NOMO-1 treated with DMSO at 0.1 percent for 48 hours (cell line): Measurements from ENCODE around the gene MAP7D1.

ENCODE experiments used
- DNase-seq: peaks from one replicate; lab custom pipeline; 2025; ENCODE audit not compliant: unreplicated experiment; lab: John Stamatoyannopoulos, UW

MAP7D1 gene

GRCh38 chr1:36126797-36127500 lies 29.0 kb upstream of the MAP7D1 start:
- DNase-seq, result no peak

- peak; percentile 41 for DNase-seq
Measured at GRCh38 chr1:36128126-36128904, 27.6 kb upstream of the MAP7D1 start.

- DNase-seq, result no peak
Measured at GRCh38 chr1:36128905-36129206, 27.1 kb upstream of the MAP7D1 start.

- no peak for DNase-seq
Measured at GRCh38 chr1:36132029-36132428, 23.9 kb upstream of the MAP7D1 start.

- no peak for DNase-seq
Measured at GRCh38 chr1:36133484-36133883, 22.5 kb upstream of the MAP7D1 start.

GRCh38 chr1:36134031-36134430 lies 21.9 kb upstream of the MAP7D1 start:
- no peak for DNase-seq

GRCh38 chr1:36134505-36135329 lies 21.2 kb upstream of the MAP7D1 start:
- peak; percentile 4 for DNase-seq

GRCh38 chr1:36135330-36135667 lies 20.7 kb upstream of the MAP7D1 start:
- DNase-seq, result no peak

GRCh38 chr1:36135796-36136195 lies 20.2 kb upstream of the MAP7D1 start:
- DNase-seq, result no peak

GRCh38 chr1:36136535-36136934 lies 19.4 kb upstream of the MAP7D1 start:
- no peak for DNase-seq

GRCh38 chr1:36137226-36137625 lies 18.7 kb upstream of the MAP7D1 start:
- no peak for DNase-seq

- no peak for DNase-seq
Measured at GRCh38 chr1:36137776-36138175, 18.2 kb upstream of the MAP7D1 start.

- DNase-seq, result no peak
Measured at GRCh38 chr1:36139521-36139920, 16.4 kb upstream of the MAP7D1 start.

- peak; percentile 60 for DNase-seq
Measured at GRCh38 chr1:36142121-36142520, 13.8 kb upstream of the MAP7D1 start.

GRCh38 chr1:36143424-36143823 lies 12.5 kb upstream of the MAP7D1 start:
- no peak for DNase-seq

- DNase-seq, result no peak
Measured at GRCh38 chr1:36144413-36144812, 11.5 kb upstream of the MAP7D1 start.

GRCh38 chr1:36148821-36149236 lies 7.1 kb upstream of the MAP7D1 start:
- DNase-seq, result no peak

GRCh38 chr1:36149237-36149972 lies 6.6 kb upstream of the MAP7D1 start, which contains the start of gene TRAPPC3:
Gene TRAPPC3, minus strand, starts transcription at chr1:36149486. Its CDS starts 108 bp downstream, at chr1:36149378.
- peak; percentile 100 for DNase-seq

GRCh38 chr1:36149973-36150295 lies 6.0 kb upstream of the MAP7D1 start:
- DNase-seq, result no peak

- DNase-seq, result peak; percentile 84
Measured at GRCh38 chr1:36150296-36151133, 5.4 kb upstream of the MAP7D1 start.
